HepG2 (cell line): Measurements from ENCODE around the gene MT1G. TPM values are rescaled to one million over a fixed set of nuclear protein-coding genes. Genes with fewer than 3 reads are reported as not detected.
A peak's percentile ranks its signal among the peaks of the same experiment; 100 is the strongest.

Experiments
- ATAC-seq: fragments of 200-7000 bp; cut with Tn5 transposase; 3 replicates; pipeline ENCODE4 v1.9.1; 2020; ENCODE audit warnings: mild to moderate bottlenecking, moderate library complexity
- BruUV-seq: library from RNA; stranded (reverse); fragments of 400-500 nt; replicated peaks from 2 replicates; lab custom pipeline; 2021; lab: Mats Ljungman, UMichigan
- CTCF ChIA-PET: fragments of 300-600 bp; formaldehyde crosslinking; extraction: SDS; loops from one replicate; lab custom pipeline; 2021; ENCODE audit warnings: low total read pairs, inconsistent platforms, low intra/inter-chr PET ratio; lab: Yijun Ruan, JAX
- POLR2A ChIA-PET: fragments of 350-600 bp; sonication (Branson Sonifier 250); formaldehyde crosslinking; loops from one replicate; lab custom pipeline; 2020; ENCODE audit warnings: antibody characterized with exemption, inconsistent platforms; lab: Yijun Ruan, JAX
- DNase-seq: peaks from one replicate; pipeline ENCODE4 v3.0.0-alpha.2; 2015; ENCODE audit warnings: low spot score
- FAIRE-seq: peaks from 3 replicates; lab custom pipeline; 2011; peaks lifted over from hg19 to GRCh38; lab: Jason Lieb, UNC
- H2AFZ ChIP-seq: one replicate; pipeline ENCODE4 v1.6.1; 2011; ENCODE audit warnings: low read length, inconsistent platforms
- H3K27ac ChIP-seq: fragments of 300-600 bp; 3 replicates; pipeline ENCODE4 v1.8.0; 2011; ENCODE audit warnings: mixed run types, mild to moderate bottlenecking, mixed read lengths, low read length, inconsistent platforms; ENCODE audit not compliant: insufficient read depth; ENCODE audit errors: extremely low read length
- H3K27me3 ChIP-seq, 2 experiments: fragments of 200-600 bp in 1 of 2; 2 replicates in 1 of 2; 3 replicates in 1 of 2; pipeline versions ENCODE4 v1.6.0 to v1.8.0; 2011; ENCODE audit warnings: low read length in 2 of 2, mild to moderate bottlenecking in 2 of 2, moderate library complexity in 2 of 2, inconsistent platforms in 1 of 2; ENCODE audit not compliant: insufficient read depth in 2 of 2, control insufficient read depth in 1 of 2
- H3K36me3 ChIP-seq, 2 experiments: fragments of 200-600 bp in 1 of 2; replicated peaks in 1 of 2; 2 replicates in 1 of 2; 3 replicates in 1 of 2; pipeline versions ENCODE4 v1.5.1 to v1.8.0; 2011; ENCODE audit warnings: low read length in 2 of 2, inconsistent platforms in 1 of 2; ENCODE audit not compliant: insufficient read depth in 2 of 2, control insufficient read depth in 1 of 2
- H3K4me1 ChIP-seq: 2 replicates; pipeline ENCODE4 v1.5.1; 2012; ENCODE audit warnings: low read length, inconsistent platforms; ENCODE audit not compliant: insufficient read depth
- H3K4me2 ChIP-seq: 2 replicates; pipeline ENCODE4 v1.6.0; 2011; ENCODE audit warnings: low read depth, low read length, inconsistent platforms
- H3K4me3 ChIP-seq, 3 experiments: fragments of 200-600 bp in 1 of 3; sonication (generic), shearing (Covaris generic) in 1 of 3; replicated peaks in 1 of 3; 2 replicates each; pipeline ENCODE4 v1.5.1; 2011 to 2016; ENCODE audit warnings: low read length in 3 of 3, inconsistent platforms in 2 of 3, low read depth in 2 of 3, mild to moderate bottlenecking in 2 of 3, control low read depth in 1 of 3, mixed read lengths in 1 of 3; ENCODE audit not compliant: insufficient read depth in 1 of 3
- H3K79me2 ChIP-seq: one replicate; pipeline ENCODE4 v1.6.1; 2011; ENCODE audit warnings: low read length, inconsistent platforms; ENCODE audit not compliant: insufficient read depth
- H3K9ac ChIP-seq: 2 replicates; pipeline ENCODE4 v1.6.0; 2011; ENCODE audit warnings: mild to moderate bottlenecking, low read depth, low read length, inconsistent platforms; ENCODE audit not compliant: insufficient read depth
- H3K9me3 ChIP-seq: 2 replicates; pipeline ENCODE4 v1.5.1; 2012; ENCODE audit warnings: mild to moderate bottlenecking, low read length
- H4K20me1 ChIP-seq: 2 replicates; pipeline ENCODE4 v1.6.0; 2011; ENCODE audit warnings: inconsistent platforms, mild to moderate bottlenecking, low read length, moderate library complexity; ENCODE audit not compliant: insufficient read depth
- ARHGAP35 ChIP-seq: sonication (generic); formaldehyde crosslinking; IDR thresholded peaks from 2 replicates; pipeline ENCODE4 v1.9.0; 2022; ENCODE audit warnings: mild to moderate bottlenecking, inconsistent platforms, moderate library complexity, missing genetic modification reagents, borderline replicate concordance
- FIP1L1 ChIP-seq: fragments of 200-400 bp; formaldehyde crosslinking; IDR thresholded peaks from 2 replicates; pipeline ENCODE4 v1.6.1; 2018; ENCODE audit warnings: low read depth, mild to moderate bottlenecking, low read length, moderate library complexity, borderline replicate concordance; ENCODE audit not compliant: insufficient read depth
- KIAA2018 ChIP-seq: sonication (generic); formaldehyde crosslinking; IDR thresholded peaks from 2 replicates; pipeline ENCODE4 v1.5.0; 2020; ENCODE audit warnings: mild to moderate bottlenecking, missing genetic modification reagents, borderline replicate concordance
- SAP130 ChIP-seq: IDR thresholded peaks from 2 replicates; pipeline ENCODE4 v1.6.1; 2016; ENCODE audit warnings: low read depth
- TBX2 ChIP-seq: sonication (generic); formaldehyde crosslinking; IDR thresholded peaks from 2 replicates; pipeline ENCODE4 v1.5.0; 2020; ENCODE audit warnings: missing genetic modification reagents, mild to moderate bottlenecking, borderline replicate concordance
- WIZ ChIP-seq: sonication (generic); formaldehyde crosslinking; IDR thresholded peaks from 2 replicates; pipeline ENCODE4 v1.5.1; 2020; ENCODE audit warnings: mild to moderate bottlenecking, missing genetic modification reagents
- WGBS: methylation state at CpG from one replicate; pipeline ENCODE4 v1.1.6; 2017; ENCODE audit warnings: low lambda C conversion rate; 5-methylcytosine and 5-hydroxymethylcytosine counted together
- in situ Hi-C: cut with HindIII; loops from 2 replicates; pipeline ENCODE4 v1.10.0; 2017; ENCODE audit warnings: low pct_unique_long_range_greater_than_20kb; ENCODE audit not compliant: extremely low pct_ligation_motif_present
- intact Hi-C: fragments of 100-400 bp; cut with micrococcal nuclease; formaldehyde crosslinking; loops from one replicate; pipeline ENCODE4 v1.10.0; 2022; ENCODE audit not compliant: unreplicated experiment
- polyA plus RNA-seq, 8 experiments: library from polyadenylated mRNA; depleted of rRNA in 3 of 8; stranded (reverse) in 7 of 8; unstranded in 1 of 8; fragments of >200 nt; fragmentation: Illumina TruSeq in 4 of 8; extraction: Trizol in 4 of 8; gene quantifications; 2 replicates each; pipeline versions ENCODE4 v1.2.1 to v1.2.3, GENCODE V29; 2011 to 2016; ENCODE audit warnings: low read depth in 4 of 8, missing spikeins in 1 of 8, mixed read lengths in 1 of 8; ENCODE audit not compliant: insufficient read depth in 1 of 8
- total RNA-seq, 5 experiments: library from RNA; depleted of rRNA; stranded (reverse); fragments of >200 nt; fragmentation: Illumina TruSeq; extraction: Trizol; gene quantifications; 2 replicates each; pipeline ENCODE4 v1.2.3, GENCODE V29; 2016; ENCODE audit warnings: low read depth in 1 of 5
- TF ChIP-seq, protein P1 (sequence below): sonication (generic); IDR thresholded peaks from 2 replicates; pipeline ENCODE4 v1.6.1; 2016; ENCODE audit warnings: low read depth, borderline replicate concordance
- TF ChIP-seq, protein P2 (sequence below): fragments of 450-650 bp; IDR thresholded peaks from 2 replicates; pipeline ENCODE4 v1.6.1; 2016
- TF ChIP-seq, protein P3 (sequence below): sonication (generic); formaldehyde crosslinking; IDR thresholded peaks from 2 replicates; pipeline ENCODE4 v1.4.0; 2020; ENCODE audit warnings: missing genetic modification reagents, borderline replicate concordance

MT1G gene
- total and polyA plus RNA-seq, 2 of the 13 experiments (the other 11 are each of a cell fraction or from before 2014, with no cell fraction given), result 3.6 to 377 TPM

DNA sequence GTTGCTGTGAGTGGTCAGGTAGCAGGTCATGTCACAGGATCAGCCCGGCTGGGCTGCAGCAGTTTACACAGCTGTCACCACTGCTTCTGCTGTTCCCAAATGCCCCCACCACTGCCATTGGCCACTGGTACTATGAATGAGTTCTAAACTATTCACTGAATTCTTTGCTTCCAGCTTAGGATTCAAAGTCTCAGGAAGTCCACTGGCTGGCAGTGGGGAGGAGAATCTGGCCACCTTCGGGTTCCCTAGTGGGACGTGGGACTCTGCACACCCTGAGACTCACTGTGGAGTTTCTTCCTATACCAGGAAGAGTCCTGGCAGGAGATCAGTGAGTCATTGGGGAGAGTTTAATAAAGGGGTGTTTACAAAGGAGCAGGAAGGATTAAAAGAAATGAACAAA, 21.3 kb upstream of the MT1G start:
- DNase-seq (no peak), ATAC-seq (peak; percentile 66), FAIRE-seq (no peak)
- H3K4me2 ChIP-seq, result no peak overlapping the region
- CTCF ChIA-PET, result no interaction called here
- no peaks in the 10 kb centered on the region for H3K36me3 ChIP-seq
- in situ Hi-C loops (no loop called here), intact Hi-C loops (no loop called here)
- H3K79me2 ChIP-seq, result no peaks in the 10 kb centered on the region
- H3K9me3 ChIP-seq, result peaks cover 10% of the 10 kb centered on the region
- H2AFZ ChIP-seq, result no peak overlapping the region
- peaks cover 26% of the 10 kb centered on the region for H3K4me1 ChIP-seq
- POLR2A ChIA-PET, result no interaction called here
- no TSS peak for BruUV-seq
- H3K9ac ChIP-seq, result no peak overlapping the region
- no peaks in the 10 kb centered on the region for H4K20me1 ChIP-seq
- H3K27me3 ChIP-seq, result no peaks in the 10 kb centered on the region
- 3% methylated on average over 3 of the region's 3 CpGs for WGBS
- H3K4me3 ChIP-seq, result no peak overlapping the region
- H3K27ac ChIP-seq, result no peak overlapping the region
- TF ChIP-seq FIP1L1, result no peak
- 0 out of 2 replicates have a peak, but pooled peaks have one; percentile 16 for TF ChIP-seq TBX2 (CRISPR knock-in tag)
- TF ChIP-seq, protein P1, sequence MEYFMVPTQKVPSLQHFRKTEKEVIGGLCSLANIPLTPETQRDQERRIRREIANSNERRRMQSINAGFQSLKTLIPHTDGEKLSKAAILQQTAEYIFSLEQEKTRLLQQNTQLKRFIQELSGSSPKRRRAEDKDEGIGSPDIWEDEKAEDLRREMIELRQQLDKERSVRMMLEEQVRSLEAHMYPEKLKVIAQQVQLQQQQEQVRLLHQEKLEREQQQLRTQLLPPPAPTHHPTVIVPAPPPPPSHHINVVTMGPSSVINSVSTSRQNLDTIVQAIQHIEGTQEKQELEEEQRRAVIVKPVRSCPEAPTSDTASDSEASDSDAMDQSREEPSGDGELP, result peak; percentile 67; the same call in 1 of the 2 replicates
- TF ChIP-seq, protein P2, sequence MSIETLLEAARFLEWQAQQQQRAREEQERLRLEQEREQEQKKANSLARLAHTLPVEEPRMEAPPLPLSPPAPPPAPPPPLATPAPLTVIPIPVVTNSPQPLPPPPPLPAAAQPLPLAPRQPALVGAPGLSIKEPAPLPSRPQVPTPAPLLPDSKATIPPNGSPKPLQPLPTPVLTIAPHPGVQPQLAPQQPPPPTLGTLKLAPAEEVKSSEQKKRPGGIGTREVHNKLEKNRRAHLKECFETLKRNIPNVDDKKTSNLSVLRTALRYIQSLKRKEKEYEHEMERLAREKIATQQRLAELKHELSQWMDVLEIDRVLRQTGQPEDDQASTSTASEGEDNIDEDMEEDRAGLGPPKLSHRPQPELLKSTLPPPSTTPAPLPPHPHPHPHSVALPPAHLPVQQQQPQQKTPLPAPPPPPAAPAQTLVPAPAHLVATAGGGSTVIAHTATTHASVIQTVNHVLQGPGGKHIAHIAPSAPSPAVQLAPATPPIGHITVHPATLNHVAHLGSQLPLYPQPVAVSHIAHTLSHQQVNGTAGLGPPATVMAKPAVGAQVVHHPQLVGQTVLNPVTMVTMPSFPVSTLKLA, result no peak
- TF ChIP-seq WIZ (CRISPR knock-in tag), result no peak
- TF ChIP-seq ARHGAP35, result no peak
- TF ChIP-seq, protein P3, sequence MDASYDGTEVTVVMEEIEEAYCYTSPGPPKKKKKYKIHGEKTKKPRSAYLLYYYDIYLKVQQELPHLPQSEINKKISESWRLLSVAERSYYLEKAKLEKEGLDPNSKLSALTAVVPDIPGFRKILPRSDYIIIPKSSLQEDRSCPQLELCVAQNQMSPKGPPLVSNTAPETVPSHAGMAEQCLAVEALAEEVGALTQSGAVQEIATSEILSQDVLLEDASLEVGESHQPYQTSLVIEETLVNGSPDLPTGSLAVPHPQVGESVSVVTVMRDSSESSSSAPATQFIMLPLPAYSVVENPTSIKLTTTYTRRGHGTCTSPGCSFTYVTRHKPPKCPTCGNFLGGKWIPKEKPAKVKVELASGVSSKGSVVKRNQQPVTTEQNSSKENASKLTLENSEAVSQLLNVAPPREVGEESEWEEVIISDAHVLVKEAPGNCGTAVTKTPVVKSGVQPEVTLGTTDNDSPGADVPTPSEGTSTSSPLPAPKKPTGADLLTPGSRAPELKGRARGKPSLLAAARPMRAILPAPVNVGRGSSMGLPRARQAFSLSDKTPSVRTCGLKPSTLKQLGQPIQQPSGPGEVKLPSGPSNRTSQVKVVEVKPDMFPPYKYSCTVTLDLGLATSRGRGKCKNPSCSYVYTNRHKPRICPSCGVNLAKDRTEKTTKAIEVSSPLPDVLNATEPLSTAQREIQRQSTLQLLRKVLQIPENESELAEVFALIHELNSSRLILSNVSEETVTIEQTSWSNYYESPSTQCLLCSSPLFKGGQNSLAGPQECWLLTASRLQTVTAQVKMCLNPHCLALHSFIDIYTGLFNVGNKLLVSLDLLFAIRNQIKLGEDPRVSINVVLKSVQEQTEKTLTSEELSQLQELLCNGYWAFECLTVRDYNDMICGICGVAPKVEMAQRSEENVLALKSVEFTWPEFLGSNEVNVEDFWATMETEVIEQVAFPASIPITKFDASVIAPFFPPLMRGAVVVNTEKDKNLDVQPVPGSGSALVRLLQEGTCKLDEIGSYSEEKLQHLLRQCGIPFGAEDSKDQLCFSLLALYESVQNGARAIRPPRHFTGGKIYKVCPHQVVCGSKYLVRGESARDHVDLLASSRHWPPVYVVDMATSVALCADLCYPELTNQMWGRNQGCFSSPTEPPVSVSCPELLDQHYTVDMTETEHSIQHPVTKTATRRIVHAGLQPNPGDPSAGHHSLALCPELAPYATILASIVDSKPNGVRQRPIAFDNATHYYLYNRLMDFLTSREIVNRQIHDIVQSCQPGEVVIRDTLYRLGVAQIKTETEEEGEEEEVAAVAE (CRISPR knock-in tag), result no peak
- TF ChIP-seq SAP130 (CRISPR knock-in tag), result peak; percentile 32; the same call in 1 of the 2 replicates
- TF ChIP-seq KIAA2018 (CRISPR knock-in tag), result no peak
